ENCODE measurements around the gene MYO18B.

MYO18B gene

DNA sequence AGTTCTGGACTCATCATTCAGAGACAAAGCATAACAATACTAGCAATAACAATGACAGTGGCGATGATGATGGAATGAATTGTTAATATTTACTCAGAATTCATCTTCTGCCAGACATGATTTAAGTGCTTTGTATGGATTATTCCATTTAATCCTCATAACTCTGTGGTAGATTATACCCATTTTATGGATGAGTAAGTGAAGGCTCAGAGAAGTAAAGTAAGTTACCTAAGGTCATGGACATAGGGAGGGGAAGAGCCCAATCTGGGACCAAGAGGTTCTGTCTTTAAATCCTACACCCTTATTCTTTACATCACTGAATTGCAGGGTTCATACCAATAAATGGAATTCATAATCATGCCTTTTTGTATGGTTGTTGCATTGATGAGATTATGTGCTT is 72.7 kb downstream of the MYO18B start:
- peaks cover 10% of the 10 kb centered on the region for H3K27me3 ChIP-seq (replicated peaks; ENCODE audit: control insufficient read depth, insufficient read depth, low read length)
- no peaks in the 10 kb centered on the region for H3K36me3 ChIP-seq (ENCODE audit: control insufficient read depth, insufficient read depth, low read length, severe bottlenecking)
- no peak overlapping the region for H3K9ac ChIP-seq (ENCODE audit: low read length)
- no peaks in the 10 kb centered on the region for H3K9me3 ChIP-seq (ENCODE audit: control insufficient read depth, low read length)
- no peaks in the 10 kb centered on the region for H3K4me1 ChIP-seq (ENCODE audit: control insufficient read depth, insufficient read depth, low read length)
- no peak for DNase-seq (ENCODE audit: low read depth)
- H3K4me3 ChIP-seq (ENCODE audit: low read length), result no peak overlapping the region

DNA sequence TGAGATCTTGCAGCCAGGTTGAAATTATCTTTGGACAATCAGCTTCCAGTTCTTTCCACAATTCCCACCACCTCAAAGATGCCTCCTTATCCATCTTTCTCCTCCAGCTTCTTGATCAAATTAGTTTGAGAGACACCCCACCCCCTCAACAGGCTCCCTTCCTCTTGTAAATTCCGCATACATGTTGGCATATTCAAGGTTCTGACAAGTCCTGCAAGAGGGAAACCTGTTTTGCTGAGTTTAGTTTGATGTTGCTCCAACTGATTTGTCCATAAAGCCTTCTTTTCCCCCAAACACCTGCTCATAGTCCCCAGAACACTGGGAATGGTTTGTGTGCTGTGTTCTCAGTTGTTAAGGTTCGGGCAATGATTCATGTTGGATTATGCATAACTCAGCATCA is 73.6 kb downstream of the MYO18B start:
- H3K4me1 ChIP-seq (ENCODE audit: control insufficient read depth, insufficient read depth, low read length), result no peaks in the 10 kb centered on the region
- H3K9ac ChIP-seq (ENCODE audit: low read length), result no peak overlapping the region
- H3K4me3 ChIP-seq (ENCODE audit: low read length), result no peak overlapping the region
- no peak for DNase-seq (ENCODE audit: low read depth)
- H3K27me3 ChIP-seq (replicated peaks; ENCODE audit: control insufficient read depth, insufficient read depth, low read length), result peaks cover 10% of the 10 kb centered on the region
- H3K36me3 ChIP-seq (ENCODE audit: control insufficient read depth, insufficient read depth, low read length, severe bottlenecking), result no peaks in the 10 kb centered on the region
- H3K9me3 ChIP-seq (ENCODE audit: control insufficient read depth, low read length), result no peaks in the 10 kb centered on the region

DNA sequence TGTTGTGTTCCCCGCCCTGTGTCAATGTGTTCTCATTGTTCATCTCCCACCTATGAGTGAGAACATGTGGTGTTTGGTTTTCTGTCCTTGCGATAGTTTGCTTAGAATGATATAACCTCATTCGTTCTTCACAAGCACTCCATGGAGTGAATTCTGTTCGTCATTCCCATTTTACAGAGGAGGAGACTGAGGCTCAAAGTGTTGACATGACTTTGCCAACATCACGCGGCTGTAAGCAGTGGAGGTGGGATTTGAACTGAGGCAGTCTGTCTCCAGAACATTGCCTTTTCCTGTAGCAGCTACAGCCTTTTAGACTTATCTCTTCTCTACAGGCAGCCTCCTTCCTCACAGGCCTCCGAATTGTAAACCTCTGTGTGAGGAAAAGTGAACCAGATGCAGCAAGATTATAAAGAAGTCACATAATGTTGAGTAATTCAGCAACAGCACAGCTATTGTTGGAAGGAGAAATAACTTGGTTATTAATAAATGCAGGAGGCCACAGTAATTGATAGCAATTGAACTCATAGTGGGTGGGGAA is 74.6 kb downstream of the MYO18B start:
- H3K9me3 ChIP-seq (ENCODE audit: control insufficient read depth, low read length), result no peaks in the 10 kb centered on the region
- H3K27me3 ChIP-seq (replicated peaks; ENCODE audit: control insufficient read depth, insufficient read depth, low read length), result peaks cover 10% of the 10 kb centered on the region
- no peak for DNase-seq (ENCODE audit: low read depth)
- H3K9ac ChIP-seq (ENCODE audit: low read length), result no peak overlapping the region
- H3K4me1 ChIP-seq (ENCODE audit: control insufficient read depth, insufficient read depth, low read length), result no peaks in the 10 kb centered on the region
- no peaks in the 10 kb centered on the region for H3K36me3 ChIP-seq (ENCODE audit: control insufficient read depth, insufficient read depth, low read length, severe bottlenecking)
- H3K4me3 ChIP-seq (ENCODE audit: low read length), result no peak overlapping the region

DNA sequence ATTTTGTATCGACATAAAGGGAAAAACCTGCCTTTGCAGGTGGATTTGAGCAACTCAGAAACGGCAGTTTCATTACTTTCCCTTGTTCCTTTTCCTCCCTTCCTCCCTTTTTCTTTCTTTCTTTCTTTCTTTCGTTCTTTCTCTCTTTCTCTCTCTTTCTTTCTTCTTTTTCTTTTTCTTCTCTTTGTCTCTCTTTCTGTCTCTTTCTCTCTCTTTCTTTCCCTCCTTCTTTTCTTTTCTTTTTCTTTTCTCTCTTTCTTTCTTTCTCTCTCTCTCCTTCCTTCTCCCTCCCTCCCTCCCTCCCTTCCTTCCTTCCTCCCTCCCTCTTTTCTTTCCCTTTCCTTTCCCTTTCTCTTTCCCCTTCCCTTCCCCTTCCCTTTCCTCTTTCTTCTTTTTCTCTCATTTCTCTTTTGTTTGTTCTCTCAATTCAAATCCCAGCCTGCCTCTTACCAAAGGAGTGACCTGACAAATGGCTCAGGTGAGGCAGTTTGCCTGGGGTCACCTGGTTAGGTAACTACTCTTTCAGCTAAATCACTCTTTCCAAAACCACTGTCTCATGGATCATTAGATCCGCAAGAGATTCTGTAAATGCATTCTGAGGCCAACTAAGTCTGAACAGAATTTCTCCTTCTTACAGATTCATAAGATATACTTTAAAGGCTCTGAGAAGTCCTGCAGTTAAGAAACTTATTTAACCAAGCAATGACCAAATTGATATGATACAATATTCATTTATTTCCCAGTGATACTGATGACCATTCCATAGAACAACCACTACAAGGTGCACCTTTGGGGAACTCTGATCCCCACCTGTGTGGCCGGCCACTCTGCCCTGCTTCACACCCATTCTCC is 75.3 kb downstream of the MYO18B start:
- peaks cover 10% of the 10 kb centered on the region for H3K27me3 ChIP-seq (replicated peaks; ENCODE audit: control insufficient read depth, insufficient read depth, low read length)
- no peak overlapping the region for H3K4me3 ChIP-seq (ENCODE audit: low read length)
- no peaks in the 10 kb centered on the region for H3K4me1 ChIP-seq (ENCODE audit: control insufficient read depth, insufficient read depth, low read length)
- H3K9me3 ChIP-seq (ENCODE audit: control insufficient read depth, low read length), result peaks cover 2% of the 10 kb centered on the region
- DNase-seq (ENCODE audit: low read depth), result no peak
- no peaks in the 10 kb centered on the region for H3K36me3 ChIP-seq (ENCODE audit: control insufficient read depth, insufficient read depth, low read length, severe bottlenecking)
- H3K9ac ChIP-seq (ENCODE audit: low read length), result no peak overlapping the region

DNA sequence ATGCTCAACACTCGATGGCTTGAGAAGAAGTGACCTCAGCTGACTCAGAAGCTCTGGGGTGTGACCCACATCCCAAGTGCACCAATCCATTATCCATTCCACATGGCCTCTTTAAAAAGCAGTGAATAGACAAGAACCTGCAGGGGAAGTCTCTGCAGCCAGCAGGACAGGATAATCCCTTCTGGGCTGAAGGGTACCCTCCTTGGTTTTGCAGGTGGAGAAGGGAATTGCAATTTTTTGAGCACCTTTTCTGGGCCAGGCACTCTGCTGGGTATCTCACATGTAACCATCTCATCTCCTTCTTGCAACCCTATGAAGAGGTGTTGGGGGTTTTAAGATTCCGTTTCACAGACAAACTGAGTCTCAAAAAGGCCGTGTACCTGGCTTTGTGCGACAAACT is 76.6 kb downstream of the MYO18B start:
- Histone ChIP-seq H3K4me1 (ENCODE audit: control insufficient read depth, insufficient read depth, low read length) (no peaks in the 10 kb centered on the region), H3K36me3 (ENCODE audit: control insufficient read depth, insufficient read depth, low read length, severe bottlenecking) (no peaks in the 10 kb centered on the region), H3K4me3 (ENCODE audit: low read length) (no peak overlapping the region), H3K27me3 (replicated peaks; ENCODE audit: control insufficient read depth, insufficient read depth, low read length) (peaks cover 13% of the 10 kb centered on the region), H3K9ac (ENCODE audit: low read length) (no peak overlapping the region), H3K9me3 (ENCODE audit: control insufficient read depth, low read length) (peaks cover 6% of the 10 kb centered on the region)
- DNase-seq (ENCODE audit: low read depth), result no peak

DNA sequence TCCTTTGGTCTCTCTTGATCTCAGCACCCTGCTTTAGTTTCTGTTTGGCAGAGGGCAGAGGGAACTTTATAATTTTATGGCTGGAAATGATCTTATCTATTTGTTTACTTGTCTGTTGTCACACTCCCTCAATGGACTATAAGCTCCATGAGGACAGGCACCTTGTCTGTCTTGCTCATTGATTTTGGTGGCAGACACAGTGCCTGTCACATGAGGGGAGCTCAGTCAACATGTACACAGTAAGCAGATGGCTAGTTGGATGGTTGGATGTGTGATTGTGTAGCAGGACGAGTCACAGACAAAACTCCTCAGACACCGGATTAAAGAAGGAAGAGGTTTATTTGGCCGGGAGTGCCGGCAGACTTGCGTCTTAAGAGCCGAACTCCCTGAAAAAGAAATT is 80.4 kb downstream of the MYO18B start:
- H3K27me3 ChIP-seq (replicated peaks; ENCODE audit: control insufficient read depth, insufficient read depth, low read length), result peaks cover 12% of the 10 kb centered on the region
- no peaks in the 10 kb centered on the region for H3K4me1 ChIP-seq (ENCODE audit: control insufficient read depth, insufficient read depth, low read length)
- H3K4me3 ChIP-seq (ENCODE audit: low read length), result no peak overlapping the region
- no peak overlapping the region for H3K9ac ChIP-seq (ENCODE audit: low read length)
- peaks cover 6% of the 10 kb centered on the region for H3K9me3 ChIP-seq (ENCODE audit: control insufficient read depth, low read length)
- no peak for DNase-seq (ENCODE audit: low read depth)
- H3K36me3 ChIP-seq (ENCODE audit: control insufficient read depth, insufficient read depth, low read length, severe bottlenecking), result no peaks in the 10 kb centered on the region

DNA sequence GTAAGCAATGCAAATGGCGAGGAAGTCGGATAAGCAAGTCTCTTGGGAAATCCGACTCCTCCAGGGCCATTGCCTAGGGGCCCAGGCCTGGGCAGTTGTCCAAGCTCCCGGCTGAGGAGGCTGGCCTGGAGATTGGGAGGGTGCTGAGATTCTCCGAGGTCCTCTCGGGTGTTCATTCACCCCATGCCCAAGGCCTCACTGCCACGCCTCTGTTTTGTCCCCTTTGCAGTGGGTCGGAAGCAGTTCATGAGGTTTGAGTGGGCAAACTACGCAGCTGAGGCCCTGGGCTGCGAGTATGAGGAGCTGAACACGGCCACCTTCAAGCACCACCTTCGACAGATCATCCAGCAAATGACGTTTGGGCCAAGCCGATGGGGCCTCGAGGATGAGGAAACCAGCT is 81.3 kb downstream of the MYO18B start:
- Histone ChIP-seq H3K36me3 (ENCODE audit: control insufficient read depth, insufficient read depth, low read length, severe bottlenecking) (no peaks in the 10 kb centered on the region), H3K9me3 (ENCODE audit: control insufficient read depth, low read length) (peaks cover 6% of the 10 kb centered on the region), H3K4me1 (ENCODE audit: control insufficient read depth, insufficient read depth, low read length) (no peaks in the 10 kb centered on the region), H3K4me3 (ENCODE audit: low read length) (no peak overlapping the region), H3K9ac (ENCODE audit: low read length) (no peak overlapping the region), H3K27me3 (replicated peaks; ENCODE audit: control insufficient read depth, insufficient read depth, low read length) (peaks cover 7% of the 10 kb centered on the region)
- no peak for DNase-seq (ENCODE audit: low read depth)

DNA sequence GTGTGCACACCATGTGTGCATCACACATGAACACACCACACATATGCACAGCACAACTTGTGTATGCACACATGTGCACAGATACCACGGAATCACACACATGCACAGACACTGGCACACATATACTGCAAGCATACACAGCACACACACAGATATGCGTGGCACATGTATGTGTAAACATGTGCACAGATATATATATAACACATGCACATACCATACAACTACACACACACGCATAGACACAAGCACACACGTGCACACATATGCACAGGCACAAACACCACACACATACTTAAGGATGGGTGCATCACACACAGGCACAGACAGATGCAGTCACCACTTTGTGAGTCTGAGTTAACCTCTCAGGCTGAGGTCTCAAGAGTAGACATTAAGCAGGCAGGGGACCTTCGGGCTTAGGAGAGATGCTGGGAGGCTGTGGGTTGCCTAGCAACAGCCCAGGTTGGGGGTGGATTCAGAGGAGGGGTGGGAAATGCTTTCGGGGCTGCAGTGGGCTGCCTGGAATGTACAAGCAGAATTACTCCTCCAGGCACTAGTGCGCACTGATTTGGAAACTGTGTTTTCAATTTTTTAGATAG is 82.9 kb downstream of the MYO18B start:
- no peak for DNase-seq (ENCODE audit: low read depth)
- no peaks in the 10 kb centered on the region for H3K4me1 ChIP-seq (ENCODE audit: control insufficient read depth, insufficient read depth, low read length)
- H3K36me3 ChIP-seq (ENCODE audit: control insufficient read depth, insufficient read depth, low read length, severe bottlenecking), result no peaks in the 10 kb centered on the region
- H3K4me3 ChIP-seq (ENCODE audit: low read length), result no peak overlapping the region
- peaks cover 6% of the 10 kb centered on the region for H3K27me3 ChIP-seq (replicated peaks; ENCODE audit: control insufficient read depth, insufficient read depth, low read length)
- H3K9me3 ChIP-seq (ENCODE audit: control insufficient read depth, low read length), result peaks cover 6% of the 10 kb centered on the region
- no peak overlapping the region for H3K9ac ChIP-seq (ENCODE audit: low read length)

DNA sequence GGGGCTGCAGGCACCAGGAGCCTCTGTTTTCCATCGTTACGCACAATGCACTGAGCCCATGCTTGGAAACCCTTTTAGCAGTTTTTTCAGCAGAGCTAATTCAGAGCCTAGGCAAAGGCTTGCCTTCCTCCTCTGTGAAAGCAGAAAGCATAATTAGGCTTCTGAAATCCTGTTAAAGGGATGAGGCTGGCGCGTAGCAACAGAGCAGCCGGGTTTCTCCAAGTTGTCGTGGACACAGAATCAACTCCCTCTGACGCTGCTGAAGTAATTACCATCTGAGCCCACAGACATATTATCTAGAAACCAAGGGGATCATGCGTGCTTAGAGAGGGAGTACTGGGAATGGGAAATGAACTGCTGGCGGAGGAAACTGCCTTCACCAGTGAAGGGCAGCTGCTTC is 85.4 kb downstream of the MYO18B start:
- no peak overlapping the region for H3K9ac ChIP-seq (ENCODE audit: low read length)
- H3K4me3 ChIP-seq (ENCODE audit: low read length), result no peak overlapping the region
- H3K36me3 ChIP-seq (ENCODE audit: control insufficient read depth, insufficient read depth, low read length, severe bottlenecking), result no peaks in the 10 kb centered on the region
- H3K9me3 ChIP-seq (ENCODE audit: control insufficient read depth, low read length), result peaks cover 9% of the 10 kb centered on the region
- DNase-seq (ENCODE audit: low read depth), result no peak
- H3K4me1 ChIP-seq (ENCODE audit: control insufficient read depth, insufficient read depth, low read length), result no peaks in the 10 kb centered on the region
- peaks cover 6% of the 10 kb centered on the region for H3K27me3 ChIP-seq (replicated peaks; ENCODE audit: control insufficient read depth, insufficient read depth, low read length)

DNA sequence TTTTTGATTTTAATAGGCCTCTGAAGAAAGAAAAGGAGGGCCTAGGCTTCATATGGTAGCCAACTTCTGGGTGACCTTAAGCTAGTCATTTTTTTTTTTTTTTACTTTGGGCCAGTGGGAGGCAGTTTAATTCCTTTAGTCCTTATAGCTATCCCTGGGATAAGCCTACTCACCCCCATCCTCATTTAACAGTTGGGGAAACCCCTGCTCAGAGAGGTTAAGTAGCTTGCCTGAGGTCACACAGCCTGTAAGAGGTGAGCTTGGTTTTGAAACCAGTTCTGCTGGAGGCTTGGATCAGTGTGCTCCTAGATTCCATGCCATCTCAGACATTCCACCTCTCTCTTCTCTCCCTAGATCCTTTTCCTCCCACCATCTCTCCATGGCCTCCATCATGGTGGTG is 86.4 kb downstream of the MYO18B start:
- H3K27me3 ChIP-seq (replicated peaks; ENCODE audit: control insufficient read depth, insufficient read depth, low read length), result peaks cover 5% of the 10 kb centered on the region
- H3K4me1 ChIP-seq (ENCODE audit: control insufficient read depth, insufficient read depth, low read length), result no peaks in the 10 kb centered on the region
- no peak overlapping the region for H3K4me3 ChIP-seq (ENCODE audit: low read length)
- H3K9ac ChIP-seq (ENCODE audit: low read length), result no peak overlapping the region
- H3K36me3 ChIP-seq (ENCODE audit: control insufficient read depth, insufficient read depth, low read length, severe bottlenecking), result no peaks in the 10 kb centered on the region
- peaks cover 6% of the 10 kb centered on the region for H3K9me3 ChIP-seq (ENCODE audit: control insufficient read depth, low read length)
- no peak for DNase-seq (ENCODE audit: low read depth)

DNA sequence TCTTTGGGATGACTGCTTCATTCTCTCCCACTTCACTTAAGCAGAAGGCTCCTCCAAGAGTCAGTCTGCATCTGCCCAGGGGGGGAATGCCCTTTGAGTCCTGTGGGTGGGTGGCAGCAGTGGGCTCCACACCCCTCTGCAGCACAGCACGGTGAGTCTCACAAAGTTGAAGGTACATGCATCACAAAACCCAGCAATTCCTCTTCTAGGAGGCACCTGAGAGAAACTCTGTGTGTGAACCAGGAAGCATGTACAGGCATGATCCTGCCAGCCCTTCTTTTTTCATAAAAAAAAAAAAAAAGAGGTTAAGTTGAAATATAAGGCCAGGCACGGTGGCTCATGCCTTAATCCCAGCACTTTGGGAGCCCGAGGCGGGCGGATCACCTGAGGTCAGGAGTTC is 87.2 kb downstream of the MYO18B start:
- Histone ChIP-seq H3K36me3 (ENCODE audit: control insufficient read depth, insufficient read depth, low read length, severe bottlenecking) (no peaks in the 10 kb centered on the region), H3K9me3 (ENCODE audit: control insufficient read depth, low read length) (peaks cover 6% of the 10 kb centered on the region), H3K27me3 (replicated peaks; ENCODE audit: control insufficient read depth, insufficient read depth, low read length) (peaks cover 3% of the 10 kb centered on the region), H3K4me3 (ENCODE audit: low read length) (no peak overlapping the region), H3K4me1 (ENCODE audit: control insufficient read depth, insufficient read depth, low read length) (no peaks in the 10 kb centered on the region), H3K9ac (ENCODE audit: low read length) (no peak overlapping the region)
- DNase-seq (ENCODE audit: low read depth), result no peak

Data from adipocyte (in vitro differentiated cells).